ENCODE data around the gene SLC2A2.

DNA sequence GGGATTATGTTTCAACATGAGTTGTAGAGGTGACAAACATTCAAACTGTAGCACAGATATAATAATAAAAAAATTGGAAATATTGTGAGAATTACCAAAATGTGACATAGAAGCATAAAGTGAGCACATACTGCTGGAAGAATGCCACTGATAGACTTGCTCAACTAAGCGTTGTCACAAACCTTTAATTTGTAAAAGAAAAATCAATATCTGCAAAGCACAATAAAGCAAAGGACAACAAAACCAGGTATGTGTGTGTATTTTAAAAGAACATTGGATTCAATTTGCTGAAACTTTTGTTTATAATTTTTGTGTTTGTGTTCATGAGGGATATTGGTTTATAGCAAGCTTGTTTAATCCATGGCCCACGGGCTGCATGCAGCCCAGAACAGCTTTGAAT, 77.3 kb downstream of the SLC2A2 start:
- TF ChIP-seq, protein P1, sequence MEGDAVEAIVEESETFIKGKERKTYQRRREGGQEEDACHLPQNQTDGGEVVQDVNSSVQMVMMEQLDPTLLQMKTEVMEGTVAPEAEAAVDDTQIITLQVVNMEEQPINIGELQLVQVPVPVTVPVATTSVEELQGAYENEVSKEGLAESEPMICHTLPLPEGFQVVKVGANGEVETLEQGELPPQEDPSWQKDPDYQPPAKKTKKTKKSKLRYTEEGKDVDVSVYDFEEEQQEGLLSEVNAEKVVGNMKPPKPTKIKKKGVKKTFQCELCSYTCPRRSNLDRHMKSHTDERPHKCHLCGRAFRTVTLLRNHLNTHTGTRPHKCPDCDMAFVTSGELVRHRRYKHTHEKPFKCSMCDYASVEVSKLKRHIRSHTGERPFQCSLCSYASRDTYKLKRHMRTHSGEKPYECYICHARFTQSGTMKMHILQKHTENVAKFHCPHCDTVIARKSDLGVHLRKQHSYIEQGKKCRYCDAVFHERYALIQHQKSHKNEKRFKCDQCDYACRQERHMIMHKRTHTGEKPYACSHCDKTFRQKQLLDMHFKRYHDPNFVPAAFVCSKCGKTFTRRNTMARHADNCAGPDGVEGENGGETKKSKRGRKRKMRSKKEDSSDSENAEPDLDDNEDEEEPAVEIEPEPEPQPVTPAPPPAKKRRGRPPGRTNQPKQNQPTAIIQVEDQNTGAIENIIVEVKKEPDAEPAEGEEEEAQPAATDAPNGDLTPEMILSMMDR (IDR thresholded peaks at IDR 0.05; ENCODE audit: low read depth, low read length) = no peak
- no peak for TF ChIP-seq EZH2phosphoT487 (IDR thresholded peaks at IDR 0.05; ENCODE audit: low read depth)

All from OCI-LY3 (cell line).